Occipital lobe (tissue), 2 donors: Measurements from ENCODE around the gene MB21D2. TPM values are rescaled to one million over a fixed set of nuclear protein-coding genes. Genes with fewer than 3 reads are reported as not detected.

ENCODE experiments used
- DNase-seq: peaks from one replicate; lab custom pipeline; 2025; lab: John Stamatoyannopoulos, UW
- total RNA-seq: library from RNA; depleted of rRNA; stranded (reverse); fragments of >200 nt; gene quantifications from one replicate; pipeline ENCODE4 v1.2.3, GENCODE V29; 2014

The MB21D2 gene
- total RNA-seq, 1 donor from 2014 or later: 61.9 TPM

DNA sequence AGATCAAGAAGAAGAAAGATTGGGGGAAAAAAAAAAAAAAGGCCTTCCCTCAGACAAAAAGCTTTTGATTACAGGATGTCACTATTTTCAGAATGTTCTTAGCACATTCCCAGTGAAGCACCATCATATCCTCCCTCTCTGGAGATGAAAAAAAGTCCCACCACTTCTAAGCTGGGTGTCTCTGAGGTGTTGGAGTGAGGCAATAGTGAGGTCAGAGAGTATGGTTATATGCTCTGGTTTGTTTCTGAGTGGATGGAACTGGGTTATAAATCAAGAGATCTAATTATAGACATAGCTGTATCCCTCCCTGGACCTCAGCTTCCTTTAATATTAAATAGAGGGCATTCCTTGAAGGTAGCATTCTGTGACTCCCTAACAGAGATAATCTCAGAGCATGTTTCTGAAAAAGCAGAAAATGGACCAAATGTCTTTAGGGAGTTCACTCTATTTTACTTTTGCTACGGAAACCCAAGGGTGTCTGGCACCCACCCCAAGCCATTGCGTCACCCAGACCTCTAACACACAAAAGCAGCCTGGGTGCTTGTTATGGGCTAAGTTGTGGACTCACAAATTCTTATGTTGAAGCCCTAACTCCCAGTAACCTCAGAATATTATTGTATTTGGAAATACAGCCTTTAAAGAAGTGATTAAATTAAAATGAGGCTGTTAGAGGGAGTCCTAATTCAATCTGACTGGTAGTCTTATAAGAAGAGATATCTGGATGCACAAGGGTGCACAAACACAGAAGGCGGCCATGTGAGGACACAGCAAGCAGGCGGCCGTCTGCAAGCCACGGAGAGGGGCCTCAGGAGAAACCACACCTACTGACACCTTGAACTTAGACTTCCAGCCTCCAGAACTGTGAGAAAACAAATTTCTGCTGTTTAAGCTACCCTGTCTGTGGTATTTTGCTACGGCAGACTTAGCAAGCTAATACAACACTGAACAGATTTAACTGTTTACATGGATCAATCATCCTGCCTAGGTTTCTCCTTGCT lies 81.5 kb downstream of the MB21D2 start:
- no peak for DNase-seq

DNA sequence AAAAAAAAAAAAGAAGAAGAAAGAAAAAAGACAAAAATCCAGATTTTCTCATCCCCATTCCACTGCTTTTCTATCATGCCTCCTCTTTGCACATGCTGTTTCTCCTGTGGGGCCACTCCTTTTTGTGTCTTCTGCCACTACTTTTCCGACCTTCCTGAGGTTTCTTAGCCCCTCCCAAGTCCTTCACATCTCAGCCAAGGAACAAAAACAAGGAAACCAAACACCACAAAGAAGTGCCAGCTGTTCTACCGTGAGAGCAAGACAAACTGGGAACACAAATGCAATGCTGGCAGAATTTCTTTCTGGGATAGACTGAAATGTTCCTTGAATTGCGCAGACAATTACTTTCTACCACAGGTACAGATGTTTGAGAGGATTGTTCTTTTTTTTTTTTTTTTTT lies 83.2 kb downstream of the MB21D2 start:
- DNase-seq: no peak

DNA sequence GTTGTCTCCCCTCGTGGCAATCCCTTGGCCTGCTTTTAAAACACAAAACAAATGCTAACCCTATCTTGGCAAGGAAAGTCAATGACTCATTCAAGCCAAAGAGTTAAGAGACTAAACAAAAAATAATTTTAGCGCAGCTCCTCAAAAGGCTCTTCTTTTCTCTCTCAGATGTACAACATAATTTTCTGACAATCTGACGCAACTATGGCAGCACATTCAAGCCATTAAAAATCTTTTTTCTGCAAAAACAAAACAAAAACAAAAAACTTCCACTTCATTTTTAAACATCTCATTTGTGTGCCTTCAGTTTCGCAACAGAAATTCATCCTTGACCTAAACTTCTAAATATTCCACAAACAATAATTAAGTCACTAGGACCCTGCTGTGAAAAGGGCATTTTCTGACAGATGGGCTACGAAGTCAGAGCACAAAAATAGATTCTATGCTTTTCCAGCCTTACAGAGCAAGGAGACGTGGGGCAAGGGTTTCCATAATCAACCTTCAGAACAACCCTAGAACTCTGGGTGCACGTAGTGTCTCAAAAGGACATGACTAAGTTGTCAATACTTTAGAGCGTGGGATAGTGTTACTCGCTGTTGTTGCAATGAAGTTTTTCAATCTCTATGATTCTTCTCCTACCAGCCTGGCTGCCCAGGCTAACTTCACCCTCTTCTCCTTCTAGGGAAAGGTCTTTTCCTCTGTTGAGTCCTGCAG lies 84.3 kb downstream of the MB21D2 start:
- no peak for DNase-seq

DNA sequence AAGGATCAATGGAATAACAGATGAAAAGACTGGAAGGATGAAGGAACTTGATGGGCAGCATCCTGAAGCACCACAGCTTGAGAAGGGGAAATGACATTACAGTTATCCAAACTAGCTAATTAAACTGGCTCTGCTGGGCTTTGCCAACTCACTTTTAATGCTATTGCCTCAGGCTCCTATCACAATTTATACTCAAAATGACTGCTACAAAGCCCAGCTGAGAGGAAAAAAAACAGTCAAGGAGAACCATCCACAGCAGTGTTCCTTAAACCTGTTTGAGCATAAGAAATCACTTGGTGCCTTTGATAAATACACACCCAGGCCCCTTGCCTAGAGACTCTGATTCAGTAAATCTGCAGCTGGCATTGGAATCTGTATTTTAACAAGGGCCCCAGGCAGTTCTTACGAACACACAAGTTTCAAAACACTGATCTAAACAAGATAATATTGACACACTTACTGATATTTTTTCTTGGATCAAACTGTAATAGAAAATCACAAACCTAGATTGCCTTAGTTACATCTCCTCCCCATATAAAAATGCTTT lies 85.8 kb downstream of the MB21D2 start:
- DNase-seq: no peak

DNA sequence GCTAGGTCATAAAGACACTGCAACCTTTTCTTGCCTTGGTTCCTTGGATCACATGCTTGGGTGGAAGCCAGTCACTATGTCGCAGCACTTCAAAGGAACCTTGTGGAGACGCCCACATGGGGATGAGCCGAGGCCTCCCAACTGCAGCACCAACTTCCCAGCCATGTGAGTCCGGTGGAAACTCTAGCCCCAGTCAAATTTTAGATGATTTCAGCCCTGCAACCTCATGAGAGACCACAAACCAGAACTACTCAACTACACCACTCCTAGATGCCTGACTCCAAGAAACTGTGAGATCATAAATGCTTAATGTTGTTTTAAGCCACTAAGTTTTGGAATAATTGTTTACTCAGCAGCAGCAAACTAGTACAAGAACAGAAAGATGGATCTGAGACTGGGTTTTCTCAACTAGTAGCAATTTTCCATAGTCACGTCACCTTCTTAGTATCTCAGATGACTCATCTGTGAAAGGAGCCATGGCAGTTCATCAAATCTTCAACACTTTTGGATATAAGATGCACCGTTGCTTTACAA lies 86.5 kb downstream of the MB21D2 start:
- no peak for DNase-seq

DNA sequence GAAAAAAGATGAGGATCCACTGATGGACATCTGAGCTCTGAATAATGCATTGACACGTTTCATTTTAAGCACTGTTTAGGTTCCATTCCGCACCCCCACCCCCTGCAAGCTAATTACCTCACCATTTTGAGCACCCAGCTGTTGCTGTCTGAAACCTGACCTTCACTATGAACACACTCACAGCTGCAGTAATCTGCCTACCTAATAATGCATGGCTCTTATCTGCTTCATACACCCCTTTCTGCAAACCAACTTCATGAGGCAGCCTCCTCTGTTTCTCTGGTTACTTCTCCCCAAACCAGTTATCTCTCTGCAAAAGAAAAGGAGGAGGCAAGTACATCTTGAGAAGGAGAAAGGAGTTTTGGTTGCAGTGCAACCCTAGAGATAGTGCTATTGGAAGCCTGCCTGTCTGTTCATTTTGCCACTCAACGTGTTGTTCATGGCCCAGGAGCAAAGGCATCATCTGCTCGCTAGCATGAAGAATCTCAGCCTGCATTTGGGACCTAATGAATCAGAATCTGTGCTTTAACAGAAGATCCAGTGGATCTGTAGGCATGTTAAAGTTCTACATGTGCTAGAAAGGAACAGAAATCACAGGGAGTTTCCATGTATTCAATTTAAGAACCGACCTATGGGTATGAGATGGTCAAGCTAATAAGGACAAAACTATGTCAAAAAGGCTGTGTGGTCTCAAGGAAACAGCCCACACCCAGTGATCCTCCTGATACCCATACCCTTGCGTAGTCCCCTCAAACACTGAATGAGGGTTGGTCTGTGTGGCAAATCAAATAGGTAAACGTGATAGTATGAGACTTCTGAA lies 87.2 kb downstream of the MB21D2 start:
- no peak for DNase-seq

DNA sequence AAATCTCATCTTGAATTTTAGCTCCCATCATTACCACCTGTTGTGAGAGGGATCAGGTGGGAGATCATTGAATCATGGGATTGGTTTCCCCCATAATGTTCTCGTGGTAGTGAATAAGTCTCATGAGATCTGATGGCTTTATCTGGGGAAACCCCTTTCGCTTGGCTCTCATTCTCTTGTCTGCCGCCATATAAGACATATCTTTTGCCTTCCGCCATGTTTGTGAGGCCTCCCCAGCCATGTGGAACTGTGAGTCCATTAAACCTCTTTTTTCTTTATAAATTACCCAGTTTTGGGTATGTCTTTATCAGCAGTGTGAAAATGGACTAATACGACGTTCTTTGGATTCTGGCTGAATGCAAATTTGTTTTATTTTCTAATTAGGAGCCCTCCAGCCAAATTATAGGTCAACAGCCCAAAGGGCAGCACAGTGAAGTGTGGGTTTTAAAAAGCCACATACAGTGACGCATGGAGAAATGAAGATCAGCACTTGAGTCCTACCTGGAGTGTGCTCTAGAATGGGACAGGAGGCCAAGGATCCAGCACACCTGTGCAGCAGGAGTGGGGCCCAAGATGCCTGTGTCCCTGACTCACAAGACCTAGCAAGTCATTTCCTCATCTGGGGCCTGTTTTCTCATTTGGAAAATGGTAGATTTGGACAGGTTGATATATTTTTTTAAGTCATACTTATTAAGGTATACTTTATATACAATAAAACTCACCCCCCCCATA lies 89.6 kb downstream of the MB21D2 start:
- DNase-seq: no peak

DNA sequence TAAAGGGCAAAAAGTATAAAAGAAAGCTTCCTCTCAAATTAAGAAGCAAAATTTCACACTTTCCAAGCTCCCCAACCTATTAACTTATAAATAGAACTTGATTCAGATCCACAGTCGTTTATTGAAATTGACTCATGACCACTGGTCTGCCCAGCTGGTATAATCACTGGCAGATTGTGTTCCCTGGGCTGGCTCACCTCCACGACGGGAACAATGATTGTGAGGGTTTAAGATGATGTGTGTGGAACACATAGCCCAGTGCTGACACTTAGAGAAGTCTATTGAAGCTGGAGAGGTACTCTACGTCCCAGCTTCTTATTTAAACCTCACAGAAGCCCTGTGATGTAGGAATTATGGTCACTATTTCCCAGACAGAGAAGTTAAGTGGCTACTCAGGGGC lies 90.4 kb downstream of the MB21D2 start:
- no peak for DNase-seq

DNA sequence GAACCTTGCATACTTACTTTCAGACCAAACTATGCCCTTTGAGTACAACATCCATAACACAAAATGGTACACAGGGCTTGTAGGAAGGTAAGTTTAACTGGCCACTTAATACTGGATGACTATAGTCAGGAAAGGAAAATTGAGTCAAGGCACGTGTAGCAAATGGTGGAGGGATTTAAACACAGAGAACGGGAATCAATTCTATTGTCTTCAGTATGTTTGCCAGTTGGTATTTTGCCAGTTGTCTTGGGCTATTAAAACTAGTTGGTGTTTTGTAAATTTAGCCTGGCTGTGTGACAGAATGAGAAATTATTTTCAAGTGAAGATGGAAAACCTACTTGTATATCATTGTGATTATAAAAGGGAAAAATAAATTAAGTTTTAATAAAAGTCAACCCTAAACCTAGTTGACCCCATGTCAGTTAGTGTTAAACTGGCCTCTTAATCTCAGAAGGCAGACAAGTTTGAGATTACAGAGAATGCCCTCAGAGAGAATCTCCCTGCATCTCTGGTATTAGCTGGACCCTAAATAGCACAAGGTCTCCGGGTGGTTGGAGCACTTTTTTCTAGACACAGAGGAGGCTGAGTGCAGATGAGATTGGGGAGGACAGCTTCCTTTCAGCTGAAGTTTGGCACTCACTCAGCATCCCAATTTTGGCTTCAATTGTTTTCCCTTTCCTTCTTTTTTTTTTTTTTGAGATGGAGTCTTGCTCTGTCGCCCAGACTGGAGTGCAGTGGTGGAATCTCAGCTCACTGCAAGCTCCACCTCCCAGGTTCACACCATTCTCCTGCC lies 91.2 kb downstream of the MB21D2 start:
- DNase-seq: no peak

DNA sequence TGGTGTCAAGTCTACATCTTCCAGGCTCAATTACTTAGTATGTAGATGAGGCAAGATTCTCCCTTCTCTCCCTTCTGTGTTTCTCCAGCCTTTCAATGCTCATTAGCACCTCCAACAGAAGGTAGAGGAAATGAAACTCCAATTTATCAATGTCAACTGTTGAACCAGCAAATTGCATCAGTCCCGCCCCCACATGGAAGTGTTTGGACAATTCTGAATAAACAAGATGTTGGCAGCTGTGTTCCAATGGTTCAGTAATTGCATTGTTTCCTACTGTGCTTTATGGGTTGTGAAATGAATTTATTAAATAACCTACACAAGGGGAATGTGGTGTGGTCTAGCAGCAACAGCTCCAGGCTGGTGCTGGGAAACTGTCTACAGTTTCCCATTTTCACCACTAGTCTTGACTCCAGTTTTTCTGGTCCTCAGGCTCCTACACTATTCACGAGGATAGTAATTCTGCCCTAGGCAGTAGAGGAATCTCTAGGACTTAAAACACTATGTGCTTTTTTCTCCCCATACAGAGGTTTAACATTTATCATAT lies 91.9 kb downstream of the MB21D2 start:
- no peak for DNase-seq

DNA sequence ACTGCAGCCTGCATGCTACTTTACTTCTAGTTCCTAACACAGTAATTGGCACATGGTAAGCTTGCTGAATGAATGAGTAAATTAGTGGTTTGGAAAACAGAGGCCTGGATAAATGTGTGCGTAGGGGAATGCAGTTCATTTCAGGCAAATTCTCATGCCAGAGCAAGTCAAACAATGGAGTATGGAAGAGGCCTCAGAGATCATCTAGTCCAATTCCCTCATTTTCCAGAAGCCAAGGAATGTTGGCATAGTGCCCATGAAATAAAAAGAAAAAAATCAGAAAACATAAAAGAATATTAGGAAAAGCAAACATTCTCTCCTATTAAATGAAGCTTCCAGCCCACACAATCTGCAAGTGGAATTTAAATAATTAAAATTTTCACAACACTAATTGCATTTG lies 92.4 kb downstream of the MB21D2 start:
- DNase-seq: no peak

DNA sequence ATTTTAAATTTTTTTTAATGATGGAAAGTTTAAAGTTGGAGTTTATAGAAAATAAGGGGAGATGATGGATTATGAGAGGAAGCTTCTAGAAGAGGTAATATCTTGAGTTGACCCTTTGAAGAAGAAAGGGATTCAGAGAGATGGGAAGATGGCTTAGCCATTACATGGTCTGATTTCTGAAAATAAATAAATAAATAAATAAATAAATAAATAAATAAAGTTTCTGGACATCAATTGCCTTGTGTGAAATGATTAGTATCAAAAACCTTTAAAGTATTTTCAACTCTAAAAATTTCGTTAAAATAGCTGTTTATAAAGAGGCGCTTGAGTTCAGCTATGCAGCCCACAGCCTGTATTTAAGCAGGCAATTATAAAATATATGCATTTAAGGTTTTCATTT lies 93.3 kb downstream of the MB21D2 start:
- no peak for DNase-seq

DNA sequence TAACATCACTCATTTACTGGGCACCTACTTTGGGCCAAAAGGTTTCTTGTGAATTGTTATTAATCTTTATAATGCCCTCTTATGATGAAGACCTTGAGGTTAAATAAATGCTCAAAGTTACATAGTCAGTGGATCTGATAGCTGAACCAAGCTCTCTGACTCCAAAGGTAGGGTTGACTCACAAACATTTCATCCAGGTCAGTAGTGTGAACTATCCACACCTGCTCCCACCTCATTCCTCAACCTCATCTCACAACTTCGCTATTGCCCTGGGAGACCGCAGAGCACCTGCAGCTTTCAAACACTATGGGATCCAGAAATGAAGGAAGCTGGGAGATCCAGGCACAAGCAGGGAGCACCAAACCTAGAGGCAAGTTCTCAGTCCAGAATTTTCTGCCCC lies 96.5 kb downstream of the MB21D2 start:
- no peak for DNase-seq

DNA sequence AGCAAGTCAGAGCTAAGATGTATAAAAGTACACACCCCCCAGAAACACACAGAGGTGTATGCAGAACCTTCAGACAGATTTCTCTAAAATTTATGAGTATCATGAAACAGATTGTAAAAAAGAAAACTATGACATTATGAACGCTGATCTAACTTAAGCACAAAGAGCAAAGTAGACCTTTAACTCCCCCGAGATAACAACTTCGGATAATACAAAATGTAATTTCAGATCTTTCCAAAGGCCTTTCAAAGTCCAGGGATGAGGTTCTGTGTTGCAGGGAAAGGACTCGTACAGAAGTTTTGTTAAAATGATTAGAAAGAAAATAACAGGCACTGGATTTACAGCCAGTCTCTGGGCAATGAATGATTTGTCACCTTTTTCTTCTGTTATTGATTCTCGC lies 97.5 kb downstream of the MB21D2 start:
- no peak for DNase-seq

DNA sequence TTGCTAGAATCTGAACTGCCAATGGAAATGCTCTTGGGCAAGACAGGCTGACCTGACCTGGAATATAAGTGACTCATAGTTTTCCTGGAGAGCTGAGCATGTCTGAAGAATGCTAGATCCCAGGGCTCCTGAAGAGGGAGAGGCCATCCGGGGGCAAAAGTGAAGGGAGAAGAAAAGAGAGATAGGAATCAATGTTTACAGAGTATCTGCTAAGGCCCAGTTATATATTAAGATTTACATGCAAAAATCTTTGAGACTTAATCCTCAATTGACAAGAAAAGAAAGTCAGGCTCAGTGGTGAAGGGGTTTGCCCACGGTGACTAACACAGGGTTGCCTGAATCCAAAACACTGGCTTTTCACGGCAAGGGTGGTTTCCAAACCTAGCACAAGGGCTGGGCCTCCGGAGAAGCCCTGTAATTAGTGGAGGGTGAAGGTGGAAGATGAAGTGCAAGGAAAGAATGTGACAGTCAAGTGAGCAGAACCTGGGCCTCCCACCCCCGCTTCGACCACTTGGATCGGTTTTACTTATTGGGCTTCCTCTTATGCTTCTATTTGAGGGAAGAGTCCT lies 98.6 kb downstream of the MB21D2 start:
- no peak for DNase-seq

DNA sequence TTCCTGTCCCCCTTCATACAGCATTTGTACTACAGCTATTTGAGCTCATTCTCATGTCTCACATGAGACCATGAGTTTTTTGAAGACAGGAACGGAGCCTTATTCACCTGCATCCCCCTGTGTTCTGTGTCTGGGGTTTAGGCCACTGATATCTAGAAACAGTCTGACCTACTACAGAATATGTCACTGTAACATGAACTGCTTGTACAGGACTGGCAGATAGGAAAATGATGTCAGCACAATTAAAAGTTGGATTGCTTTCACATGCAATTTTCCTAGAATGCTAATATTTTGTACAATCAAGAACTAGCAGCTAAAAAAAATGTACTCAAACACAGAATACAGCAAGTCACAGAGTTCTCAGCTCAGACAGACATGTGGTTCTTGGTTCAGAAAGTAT lies 99.5 kb downstream of the MB21D2 start:
- DNase-seq: no peak

DNA sequence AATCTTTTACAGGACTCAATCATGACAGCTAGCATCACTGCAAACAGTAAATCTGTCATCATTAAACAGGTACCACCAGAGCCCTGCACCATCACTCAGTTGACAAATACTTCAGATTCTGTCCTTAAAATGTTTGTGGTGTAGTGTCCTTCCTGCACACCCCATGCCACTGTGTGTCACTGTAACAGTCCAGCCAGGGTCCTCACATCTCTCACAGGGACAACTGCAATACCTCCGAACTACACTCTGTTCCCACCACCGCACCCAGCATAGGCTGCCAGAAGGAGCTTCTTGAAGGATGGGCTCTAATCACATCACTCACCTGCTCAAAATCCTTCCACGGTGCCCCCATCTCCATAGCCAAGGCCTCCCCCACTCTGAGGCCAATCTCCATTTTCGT lies 100.2 kb downstream of the MB21D2 start:
- no peak for DNase-seq

DNA sequence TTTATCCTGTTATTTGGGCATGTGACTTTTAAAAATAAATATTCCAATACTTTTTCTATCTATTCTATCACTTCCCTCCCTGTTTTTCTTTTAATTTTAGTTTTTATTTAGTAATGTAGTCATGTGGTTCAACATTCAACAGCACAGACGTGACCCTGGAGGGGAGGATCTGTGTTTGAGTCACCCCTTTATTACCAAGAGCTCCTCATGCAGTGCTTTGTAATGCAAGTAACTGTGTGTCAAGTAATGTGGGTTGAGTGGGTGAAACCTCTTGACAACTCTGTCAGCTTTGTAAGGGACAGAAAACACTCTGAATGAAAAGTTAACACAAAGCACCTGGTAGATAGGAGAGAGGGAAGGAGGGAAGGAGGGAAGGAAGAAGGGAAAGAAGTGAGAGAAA lies 100.6 kb downstream of the MB21D2 start:
- no peak for DNase-seq

DNA sequence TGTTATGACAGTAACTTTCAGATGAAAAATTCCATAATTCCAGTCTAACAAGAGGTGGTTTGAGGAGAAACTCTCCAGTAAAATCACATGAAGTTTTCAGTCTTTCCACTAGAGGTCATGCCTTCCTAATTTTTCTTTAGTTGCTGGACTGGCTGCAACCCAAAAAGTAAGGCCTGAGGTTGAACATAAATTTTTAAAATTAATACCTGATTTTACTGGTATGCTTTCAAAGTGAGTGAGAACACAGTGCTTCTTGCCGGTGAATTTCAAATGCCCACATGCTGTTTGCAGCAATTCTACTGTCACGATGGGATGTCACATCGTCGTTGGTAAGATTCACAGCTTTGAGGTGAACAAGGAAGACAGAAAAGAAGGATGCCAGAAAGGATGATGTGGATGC lies 101.3 kb downstream of the MB21D2 start:
- DNase-seq: no peak
